Measurements from ENCODE around the gene FAM111A.

GRCh38 chr11:59178402-59178801 lies 35.7 kb downstream of the FAM111A start:
- TF ChIP-seq CTCF (IDR thresholded peaks at IDR 0.05; ENCODE audit: borderline replicate concordance, extremely low read depth, low read length, poor library complexity, severe bottlenecking) (no peak), EZH2 (IDR thresholded peaks at IDR 0.05; ENCODE audit: borderline replicate concordance, low read depth, low read length, severe bottlenecking) (no peak)

All from DND-41 (cell line).